ENCODE results near the gene LYPLA2. TPM values are rescaled to one million over a fixed set of nuclear protein-coding genes. Genes with fewer than 3 reads are reported as not detected.
"Not testable (repeated sequence)": the region's sequence is repeated elsewhere in the genome, so short reads cannot be mapped to it uniquely, and the experiment has no call there.

The LYPLA2 gene
- total RNA-seq, 2 experiments from 2014 or later: 55.0 to 64.8 TPM

DNA sequence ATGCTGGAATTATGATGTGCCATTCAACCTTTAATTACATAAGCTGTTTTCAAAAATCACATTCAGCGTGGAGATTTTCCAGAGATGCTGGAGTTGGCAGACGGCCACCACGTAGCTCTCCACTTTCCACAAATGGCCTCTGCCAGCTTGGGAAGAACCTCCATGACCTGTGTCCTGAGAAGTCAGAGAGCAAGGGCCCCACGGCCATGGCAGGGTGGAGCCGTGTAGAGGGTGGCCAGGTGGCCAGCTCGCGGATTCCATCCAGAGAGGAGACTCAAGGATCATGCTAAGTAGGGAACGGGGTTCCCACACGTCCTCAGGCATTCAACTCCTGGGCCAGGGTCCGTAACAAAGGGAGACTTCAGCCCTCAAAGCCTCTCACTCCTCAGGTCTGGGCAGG lies 10.9 kb downstream of the LYPLA2 start:
- Mint-ChIP-seq H3K36me3 (ENCODE audit: low read depth) (peaks cover 12% of the 10 kb centered on the region), H3K9me3 (ENCODE audit: low read depth) (no peaks in the 10 kb centered on the region), H3K27ac (no peak overlapping the region), H3K4me3 (peak overlapping the region; percentile 86), H3K4me1 (peaks cover 13% of the 10 kb centered on the region), H3K27me3 (no peaks in the 10 kb centered on the region)
- intact Hi-C loops (cut with DNase I, micrococcal nuclease): loop anchor here in 1 of 2 experiments (10.0 kb wide), 1 partner anchor 153 kb away; the partner anchor contains the start of gene PNRC2
- DNase-seq: no peak
- ChIA-PET POLR2A (interaction anchor here (0.6 to 2.1 kb wide), 2 partner anchors 9 to 102 kb away, joined by 3 to 4 read pairs; no protein-coding TSS in a partner anchor), CTCF (interaction anchor here (0.7 to 5.3 kb wide), 8 partner anchors 8 to 943 kb away, joined by 3 to 22 read pairs (median 4); partner anchors contain the start of genes CLIC4, HMGCL and PITHD1)
- ATAC-seq: no peak

- POLR2A ChIA-PET: interaction anchor here (0.7 kb wide), 1 partner anchor 14 kb away, joined by 3 read pairs; no protein-coding TSS in a partner anchor
- ATAC-seq; H3K27me3 Mint-ChIP-seq; DNase-seq; H3K4me3 Mint-ChIP-seq; H3K9me3 Mint-ChIP-seq (ENCODE audit: low read depth); H3K27ac Mint-ChIP-seq: not testable (repeated sequence)
- Mint-ChIP-seq H3K36me3 (ENCODE audit: low read depth) (peaks cover 10% of the 10 kb centered on the region), H3K4me1 (peaks cover 13% of the 10 kb centered on the region)
- CTCF ChIA-PET: interaction anchor here (0.8 to 5.3 kb wide), 3 partner anchors 7 to 32 kb away, joined by 3 to 22 read pairs (median 5); no protein-coding TSS in a partner anchor
- intact Hi-C loops (cut with DNase I, micrococcal nuclease): loop anchor here in 1 of 2 experiments (10.0 kb wide), 1 partner anchor 152 kb away; the partner anchor contains the start of gene PNRC2
Measured at GRCh38 chr1:23802809-23803342, 11.9 kb downstream of the LYPLA2 start.

GRCh38 chr1:23803674-23804073 lies 12.7 kb downstream of the LYPLA2 start:
- H3K36me3 Mint-ChIP-seq (ENCODE audit: low read depth): peaks cover 5% of the 10 kb centered on the region
- ATAC-seq (no peak), DNase-seq (no peak)
- H3K9me3 Mint-ChIP-seq (ENCODE audit: low read depth): no peaks in the 10 kb centered on the region
- H3K27ac Mint-ChIP-seq: no peak overlapping the region
- CTCF ChIA-PET: interaction anchor here (0.8 kb wide), 1 partner anchor 33 kb away, joined by 3 read pairs; no protein-coding TSS in a partner anchor
- intact Hi-C loops (cut with DNase I, micrococcal nuclease): loop anchor here in 1 of 2 experiments (10.0 kb wide), 1 partner anchor 151 kb away; the partner anchor contains the start of gene PNRC2
- H3K4me1 Mint-ChIP-seq: peaks cover 13% of the 10 kb centered on the region
- H3K27me3 Mint-ChIP-seq: no peaks in the 10 kb centered on the region
- H3K4me3 Mint-ChIP-seq: no peak overlapping the region
- POLR2A ChIA-PET: no interaction called here

- Mint-ChIP-seq H3K4me3 (no peak overlapping the region), H3K36me3 (ENCODE audit: low read depth) (peaks cover 3% of the 10 kb centered on the region), H3K27ac (no peak overlapping the region), H3K9me3 (ENCODE audit: low read depth) (no peaks in the 10 kb centered on the region), H3K27me3 (no peaks in the 10 kb centered on the region), H3K4me1 (peaks cover 7% of the 10 kb centered on the region)
- CTCF ChIA-PET: interaction anchor here (0.6 kb wide), 1 partner anchor 51 kb away, joined by 4 read pairs; no protein-coding TSS in a partner anchor
- DNase-seq (no peak), ATAC-seq (no peak)
- POLR2A ChIA-PET: no interaction called here
- intact Hi-C loops (cut with DNase I, micrococcal nuclease): loop anchor here in 1 of 2 experiments (10.0 kb wide), 1 partner anchor 150 kb away; the partner anchor contains the start of gene PNRC2
Measured at GRCh38 chr1:23804183-23804835, 13.4 kb downstream of the LYPLA2 start.

GRCh38 chr1:23805025-23805424 lies 14.1 kb downstream of the LYPLA2 start:
- POLR2A ChIA-PET: no interaction called here

DNA sequence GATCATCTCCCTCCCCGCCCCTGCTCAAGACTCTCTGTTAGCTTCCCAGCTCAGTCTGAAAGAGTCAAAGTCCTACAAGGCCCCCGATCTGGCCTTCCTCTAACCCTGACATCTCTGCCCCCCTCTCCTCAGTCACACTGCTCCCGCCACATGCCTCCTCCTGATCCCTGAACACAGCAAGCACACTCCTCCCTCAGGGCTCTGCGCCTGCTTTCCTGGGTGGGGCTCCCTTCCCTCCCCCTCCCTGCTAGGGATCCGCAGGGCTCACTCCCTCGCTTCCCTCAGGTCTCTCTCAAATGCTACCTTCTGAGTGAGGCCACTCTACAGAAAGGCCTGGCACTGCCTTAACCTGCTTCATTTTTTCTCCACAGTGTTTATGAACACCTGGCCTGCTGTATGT lies 15.3 kb downstream of the LYPLA2 start:
- H3K27me3 Mint-ChIP-seq: no peaks in the 10 kb centered on the region
- ChIA-PET CTCF (interaction anchor here (1.1 to 2.4 kb wide), 7 partner anchors 10 to 110 kb away, joined by 3 to 12 read pairs (median 5); no protein-coding TSS in a partner anchor), POLR2A (no interaction called here)
- H3K4me3 Mint-ChIP-seq: no peak overlapping the region
- no peaks in the 10 kb centered on the region for H3K9me3 Mint-ChIP-seq (ENCODE audit: low read depth)
- DNase-seq: no peak
- no peak overlapping the region for H3K27ac Mint-ChIP-seq
- ATAC-seq: no peak
- peaks cover 14% of the 10 kb centered on the region for H3K4me1 Mint-ChIP-seq
- no peaks in the 10 kb centered on the region for H3K36me3 Mint-ChIP-seq (ENCODE audit: low read depth)
- intact Hi-C loops (cut with DNase I, micrococcal nuclease): loop anchor here in 1 of 2 experiments (10.0 kb wide), 1 partner anchor 149 kb away; the partner anchor contains the start of gene PNRC2

More at GRCh38 chr1:23805025-23805424, 14.1 kb downstream of the LYPLA2 start:
- ATAC-seq (no peak), DNase-seq (no peak)
- Mint-ChIP-seq H3K9me3 (ENCODE audit: low read depth) (no peaks in the 10 kb centered on the region), H3K27ac (no peak overlapping the region), H3K4me1 (peaks cover 7% of the 10 kb centered on the region), H3K27me3 (no peaks in the 10 kb centered on the region), H3K36me3 (ENCODE audit: low read depth) (no peaks in the 10 kb centered on the region), H3K4me3 (no peak overlapping the region)
- intact Hi-C loops (cut with DNase I, micrococcal nuclease): loop anchor here in 1 of 2 experiments (10.0 kb wide), 1 partner anchor 150 kb away; the partner anchor contains the start of gene PNRC2
- CTCF ChIA-PET: no interaction called here

GRCh38 chr1:23807453-23807852 lies 16.5 kb downstream of the LYPLA2 start:
- DNase-seq: no peak
- no peak overlapping the region for H3K4me3 Mint-ChIP-seq
- H3K27me3 Mint-ChIP-seq: no peaks in the 10 kb centered on the region
- ChIA-PET POLR2A (interaction anchor here (1.2 kb wide), 1 partner anchor 115 kb away, joined by 4 read pairs; the partner anchor contains the start of gene RPL11), CTCF (interaction anchor here (0.6 to 2.4 kb wide), 11 partner anchors 8 to 693 kb away, joined by 3 to 12 read pairs (median 5); no protein-coding TSS in a partner anchor)
- intact Hi-C loops (cut with DNase I, micrococcal nuclease): loop anchor here in 1 of 2 experiments (10.0 kb wide), 1 partner anchor 147 kb away; the partner anchor contains the start of gene PNRC2
- H3K27ac Mint-ChIP-seq: no peak overlapping the region
- no peak for ATAC-seq
- H3K4me1 Mint-ChIP-seq: peaks cover 13% of the 10 kb centered on the region
- H3K9me3 Mint-ChIP-seq (ENCODE audit: low read depth): no peaks in the 10 kb centered on the region
- peaks cover 2% of the 10 kb centered on the region for H3K36me3 Mint-ChIP-seq (ENCODE audit: low read depth)

DNA sequence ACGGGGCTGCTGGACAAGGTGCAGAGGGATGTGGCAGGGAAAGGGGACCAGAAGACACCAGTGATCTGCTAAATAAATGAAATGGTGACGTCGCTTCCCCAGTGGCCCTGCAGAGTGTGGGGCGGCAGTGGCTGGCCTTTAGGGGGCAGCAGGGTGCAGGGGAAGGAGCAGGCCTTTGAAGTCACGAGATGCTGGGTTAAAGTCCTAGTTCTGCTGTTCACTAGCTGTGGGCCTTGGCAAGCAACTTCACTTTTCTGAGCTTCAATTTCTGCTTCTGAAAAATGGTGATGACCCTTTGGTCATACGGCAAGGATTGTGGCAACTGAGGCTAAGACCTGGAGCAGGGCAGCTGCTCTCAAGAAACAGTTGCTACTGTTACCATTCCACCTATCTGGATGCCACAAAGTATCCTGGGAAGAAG lies 18.8 kb downstream of the LYPLA2 start:
- Mint-ChIP-seq H3K36me3 (ENCODE audit: low read depth) (peaks cover 6% of the 10 kb centered on the region), H3K27ac (no peak overlapping the region), H3K9me3 (ENCODE audit: low read depth) (no peaks in the 10 kb centered on the region), H3K4me3 (no peak overlapping the region), H3K4me1 (peaks cover 13% of the 10 kb centered on the region), H3K27me3 (no peaks in the 10 kb centered on the region)
- ChIA-PET CTCF (interaction anchor here (0.7 to 3.1 kb wide), 20 partner anchors 9 to 382 kb away, joined by 3 to 41 read pairs (median 4); partner anchors contain the start of genes ELOA, FUCA1, GALE and HMGCL), POLR2A (interaction anchor here (0.6 kb wide), 1 partner anchor 16 kb away, joined by 4 read pairs; the partner anchor contains the start of gene HMGCL)
- DNase-seq (peak; percentile 91), ATAC-seq (peak; percentile 96)
- intact Hi-C loops (cut with DNase I, micrococcal nuclease): loop anchor here (1.0 to 10.0 kb wide), 6 partner anchors 16 to 218 kb away; partner anchors contain the start of genes FUCA1 (in 2 of the 2), HMGCL (in 1 of the 2) and PNRC2 (in 1 of the 2)

- ATAC-seq (peak; percentile 75), DNase-seq (peak; percentile 74)
- CTCF ChIA-PET: interaction anchor here (0.8 to 3.1 kb wide), 25 partner anchors 10 to 381 kb away, joined by 3 to 41 read pairs (median 5); partner anchors contain the start of genes ELOA, GALE, HMGCL and LYPLA2
- Mint-ChIP-seq H3K4me3 (no peak overlapping the region), H3K36me3 (ENCODE audit: low read depth) (peaks cover 10% of the 10 kb centered on the region), H3K27ac (no peak overlapping the region), H3K27me3 (no peaks in the 10 kb centered on the region), H3K9me3 (ENCODE audit: low read depth) (no peaks in the 10 kb centered on the region), H3K4me1 (peaks cover 13% of the 10 kb centered on the region)
- POLR2A ChIA-PET: interaction anchor here (0.5 to 1.7 kb wide), 2 partner anchors 10 to 36 kb away, joined by 3 to 4 read pairs; partner anchors contain the start of gene GALE
- intact Hi-C loops (cut with DNase I, micrococcal nuclease): loop anchor here (1.0 to 5.0 kb wide), 3 partner anchors 57 to 216 kb away; partner anchors contain the start of gene FUCA1 (in 1 of the 2)
Measured at GRCh38 chr1:23810818-23811540, 20.0 kb downstream of the LYPLA2 start.

DNA sequence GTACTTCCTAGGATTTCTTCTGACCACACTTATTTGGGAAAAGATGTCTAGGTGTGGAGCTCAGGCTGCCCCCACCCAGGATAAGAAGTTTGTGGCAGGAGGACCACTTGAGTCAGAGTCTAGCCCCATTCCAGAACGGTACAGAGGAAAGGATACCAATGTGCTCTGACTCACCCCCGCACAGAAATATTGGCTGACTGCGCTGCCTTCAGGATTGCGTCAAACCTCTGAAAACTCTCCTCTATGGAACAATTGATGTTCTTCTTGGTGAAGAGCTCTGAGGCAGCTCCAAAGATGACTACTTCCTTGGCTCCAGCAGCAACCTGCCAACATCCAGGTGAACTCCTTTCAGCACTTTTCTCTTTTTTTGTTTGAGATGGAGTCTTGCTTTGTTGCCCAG lies 23.1 kb downstream of the LYPLA2 start:
- ATAC-seq (no peak), DNase-seq (no peak)
- Mint-ChIP-seq H3K4me3 (no peak overlapping the region), H3K9me3 (ENCODE audit: low read depth) (no peaks in the 10 kb centered on the region), H3K4me1 (peaks cover 18% of the 10 kb centered on the region), H3K36me3 (ENCODE audit: low read depth) (peaks cover 21% of the 10 kb centered on the region), H3K27me3 (no peaks in the 10 kb centered on the region), H3K27ac (no peak overlapping the region)
- POLR2A ChIA-PET: interaction anchor here (0.6 kb wide), 2 partner anchors 36 to 630 kb away, joined by 3 read pairs; partner anchors contain the start of gene PITHD1
- intact Hi-C loops (cut with DNase I, micrococcal nuclease): loop anchor here in 1 of 2 experiments (5.0 kb wide), 1 partner anchor 213 kb away; no protein-coding TSS in a partner anchor
- CTCF ChIA-PET: interaction anchor here (0.6 to 1.2 kb wide), 4 partner anchors 10 to 71 kb away, joined by 3 to 4 read pairs (median 3); no protein-coding TSS in a partner anchor

Data from activated CD4-positive, alpha-beta T cell treated with anti-CD3 and anti-CD28 coated beads for 36 hours (primary cell).